Hematopoietic multipotent progenitor cell treated with erythropoietin and hydrocortisone succinate and interleukin-3 and kit ligand, for 4 days (in vitro differentiated cells): ENCODE results near the gene SGMS1.
"Not testable (repeated sequence)": the region's sequence is repeated elsewhere in the genome, so short reads cannot be mapped to it uniquely, and the experiment has no call there.

Experiments used
- DNase-seq: peaks from one replicate; pipeline ENCODE4 v3.0.0-alpha.2; 2015

Gene SGMS1

DNA sequence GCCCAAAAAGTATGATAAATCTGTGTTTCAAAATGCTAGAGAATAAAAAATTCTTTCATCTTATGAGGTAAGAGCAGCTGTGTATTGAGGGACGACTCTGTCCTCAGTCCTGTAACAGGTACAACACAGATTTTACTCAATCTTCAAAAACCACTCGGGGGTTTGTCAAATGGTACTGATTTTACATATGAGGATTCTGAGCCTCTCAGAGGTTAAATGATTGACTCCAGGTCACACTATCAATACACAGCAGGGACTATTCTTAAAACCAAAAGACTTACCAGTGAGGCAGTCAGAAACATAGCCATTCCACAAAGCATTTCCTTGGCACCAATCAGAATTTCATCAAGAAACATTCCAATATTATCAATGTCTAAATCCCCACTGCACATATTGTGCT, 95.5 kb downstream of the SGMS1 start:
- DNase-seq = no peak

DNA sequence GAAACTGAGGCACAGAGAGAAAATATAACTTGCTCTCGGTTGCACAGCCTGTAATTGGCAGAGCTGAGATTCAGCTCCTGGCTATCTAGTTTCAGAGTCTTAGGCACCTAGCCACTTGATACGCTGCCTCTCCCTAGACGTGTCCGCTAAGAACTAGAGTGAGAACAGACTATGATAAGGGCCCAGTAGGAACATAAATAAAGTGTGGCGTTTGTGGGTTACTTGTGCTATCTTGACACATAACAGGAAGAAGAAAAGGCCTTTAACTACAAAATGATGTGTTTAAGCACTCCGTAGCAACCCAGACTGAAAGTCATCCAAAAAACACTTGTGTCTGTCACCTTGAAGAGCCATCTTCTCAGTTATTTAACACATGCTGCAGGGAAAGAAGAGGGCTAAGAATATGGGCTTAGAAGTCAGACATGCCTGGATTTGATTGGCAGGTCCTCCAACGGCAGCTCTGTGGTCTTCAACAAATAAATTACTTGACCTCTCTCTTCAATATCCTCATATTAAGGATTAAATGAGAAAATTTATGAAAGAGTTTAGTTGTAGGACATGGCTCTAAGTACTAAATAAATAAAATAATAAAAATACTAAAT, 96.2 kb downstream of the SGMS1 start:
- peak; percentile 83 for DNase-seq

DNA sequence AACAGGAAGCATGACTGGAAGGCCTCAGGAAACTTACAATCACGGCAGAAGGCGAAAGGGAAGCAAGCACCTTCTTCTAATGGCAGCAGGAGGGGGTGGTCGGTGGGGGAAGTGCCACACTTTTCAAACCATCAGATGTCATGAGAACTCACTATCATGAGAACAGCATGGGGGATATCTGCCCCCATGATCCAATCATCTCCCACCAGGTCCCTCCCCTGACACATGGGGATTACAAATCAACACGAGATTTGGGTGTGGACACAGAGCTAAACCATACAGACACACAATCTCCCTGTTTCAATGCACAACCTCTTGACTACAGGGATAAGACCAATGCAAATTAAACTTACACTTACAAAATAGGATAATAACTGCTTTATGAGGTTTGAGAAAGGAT, 97.6 kb downstream of the SGMS1 start:
- DNase-seq = no peak

DNA sequence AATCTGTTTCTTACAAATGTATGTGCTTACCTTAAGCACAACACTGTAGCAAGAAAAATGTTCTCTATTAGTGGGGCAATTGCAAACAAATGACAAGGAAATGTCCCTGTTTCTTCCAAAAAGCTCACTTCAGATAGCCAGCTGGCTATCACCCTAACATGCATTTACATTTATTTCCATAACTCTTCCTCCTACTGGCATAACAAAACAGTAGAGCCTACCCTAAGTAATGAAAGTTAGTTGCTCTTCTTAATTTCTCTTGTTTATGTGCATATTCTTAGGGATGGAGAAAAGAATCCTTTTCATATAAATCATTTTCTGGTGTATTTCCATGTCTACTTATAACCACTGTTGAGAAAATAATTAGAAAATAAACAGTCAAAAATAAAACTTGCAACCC, 100.4 kb downstream of the SGMS1 start:
- DNase-seq = no peak

DNA sequence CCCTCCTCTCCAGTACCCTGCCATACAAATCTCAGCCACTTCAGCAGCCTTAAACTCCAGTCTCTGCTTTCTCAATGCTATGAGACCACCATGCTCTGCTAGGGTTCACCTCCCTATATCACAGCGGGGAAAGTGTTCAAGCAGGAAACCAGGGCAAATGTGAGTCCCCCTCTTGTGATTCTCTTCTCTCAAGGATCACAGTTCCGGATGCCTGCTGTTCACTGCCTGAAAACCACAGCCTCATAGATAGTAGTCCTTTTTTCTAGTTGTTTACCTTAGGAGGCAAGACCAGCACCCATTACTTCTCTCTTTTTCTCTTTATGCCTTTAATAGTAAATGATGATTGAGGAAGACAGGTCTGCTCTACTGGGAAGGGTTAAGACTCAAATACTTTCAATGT, 100.8 kb downstream of the SGMS1 start:
- DNase-seq = no peak

DNA sequence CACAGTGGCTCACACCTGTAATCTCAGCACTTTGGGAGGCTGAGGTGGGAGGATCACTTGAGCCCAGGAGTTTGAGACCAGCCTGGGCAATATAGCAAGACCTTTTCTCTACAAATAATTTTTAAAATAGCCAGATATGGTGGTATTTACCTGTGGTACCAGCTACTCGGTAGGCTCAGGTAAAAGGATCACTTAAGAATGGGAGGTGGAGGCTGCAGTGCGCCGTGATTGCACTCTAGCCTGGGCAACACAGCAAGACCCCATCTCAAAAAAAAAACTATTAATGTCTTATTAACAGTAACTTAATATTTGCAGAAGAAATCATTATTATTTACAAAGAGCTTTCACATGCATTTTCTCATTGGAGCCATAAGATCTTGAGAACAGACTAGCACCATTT, 103.6 kb downstream of the SGMS1 start:
- DNase-seq = no peak

DNA sequence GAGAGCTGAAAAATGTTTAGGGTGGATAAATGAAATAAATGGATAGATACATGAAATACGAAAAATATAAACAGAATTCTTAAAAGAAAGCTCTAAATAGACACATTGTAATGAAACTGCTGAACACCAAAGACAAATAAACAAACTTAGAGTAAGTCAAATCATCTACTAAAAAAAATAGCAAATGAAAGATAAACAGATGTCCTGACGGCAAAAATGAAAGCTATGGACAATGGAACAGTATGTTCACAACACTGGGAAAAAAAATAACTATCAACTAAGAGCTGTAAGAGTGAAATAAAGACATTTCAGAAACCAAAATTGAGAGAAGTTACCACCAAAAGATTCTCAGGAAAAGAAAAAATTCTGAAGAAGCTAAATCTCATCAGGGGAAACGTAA, 106.1 kb downstream of the SGMS1 start:
- no peak for DNase-seq

DNA sequence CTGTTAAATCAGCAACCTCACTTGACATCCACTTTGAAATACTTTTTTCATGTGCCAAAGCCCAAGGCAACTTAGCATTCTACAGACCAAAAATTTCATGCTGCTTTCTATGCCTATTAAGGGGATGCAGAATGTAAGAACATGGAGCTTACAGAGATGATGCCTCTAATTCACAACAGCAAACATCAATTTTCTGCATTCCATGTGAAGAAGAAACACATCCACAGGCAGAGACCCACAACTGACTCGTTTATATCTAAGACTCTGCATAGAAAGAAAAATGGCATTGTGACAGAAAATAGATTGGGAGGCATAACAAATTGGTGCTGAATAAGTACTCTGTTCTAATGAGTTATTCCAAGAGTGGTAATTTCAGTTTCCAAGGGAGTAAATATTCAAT, 107.6 kb downstream of the SGMS1 start:
- no peak for DNase-seq

DNA sequence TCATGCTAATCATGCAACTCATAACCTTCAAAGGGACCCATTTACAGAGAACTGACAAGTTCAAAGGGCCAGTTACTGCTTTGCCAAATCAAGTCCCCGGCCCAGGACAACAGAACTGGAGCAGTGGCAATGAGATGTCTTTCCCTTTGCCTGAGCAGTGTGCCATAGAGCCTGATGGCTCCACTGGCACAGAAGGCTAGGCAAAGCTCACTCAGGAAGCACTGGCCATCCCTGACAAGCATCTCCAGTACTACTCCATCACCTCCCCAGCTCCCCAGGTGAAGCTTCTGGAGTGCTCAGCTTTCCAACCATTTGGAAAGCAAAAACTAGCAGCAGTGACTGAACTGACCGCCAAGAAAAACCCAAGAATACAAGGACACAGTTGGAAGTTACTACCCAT, 108.3 kb downstream of the SGMS1 start:
- DNase-seq = no peak

DNA sequence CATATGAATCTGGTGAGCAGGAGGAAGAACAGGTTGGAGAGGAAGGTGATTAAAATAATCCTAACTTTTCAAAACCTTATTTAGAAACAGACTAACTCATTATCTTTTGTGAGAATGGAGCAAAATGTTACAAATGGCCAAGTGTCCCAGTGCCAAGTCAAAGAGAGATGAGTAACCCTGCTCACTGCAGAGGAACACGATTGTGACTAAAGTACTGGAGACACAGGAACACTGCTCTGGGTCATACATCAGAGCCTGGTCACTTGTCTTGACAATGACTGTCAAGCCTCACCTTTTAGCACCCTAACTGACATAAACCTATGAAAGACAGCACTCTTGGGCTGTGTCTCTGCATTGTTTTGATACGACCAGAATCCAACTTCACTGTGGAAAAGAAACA, 108.8 kb downstream of the SGMS1 start:
- DNase-seq = no peak

DNA sequence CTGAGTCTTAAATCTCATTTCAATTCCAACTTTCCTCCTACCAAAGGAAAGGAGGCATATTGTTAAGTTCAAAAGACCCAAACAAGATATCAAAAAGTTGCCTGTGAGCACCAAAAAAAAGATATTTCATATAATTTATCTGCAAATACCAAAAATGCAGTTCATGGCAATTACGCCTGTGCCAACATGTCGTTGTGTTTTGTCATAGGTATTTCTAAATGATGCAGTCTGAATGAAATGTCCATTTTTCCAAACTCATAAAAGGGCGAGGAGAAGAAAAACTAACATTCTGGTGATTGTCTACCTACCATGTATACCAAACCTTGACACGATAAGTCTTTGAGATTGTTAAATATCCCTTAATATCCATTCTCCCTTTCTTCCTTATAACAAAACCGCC, 109.8 kb downstream of the SGMS1 start:
- no peak for DNase-seq

DNA sequence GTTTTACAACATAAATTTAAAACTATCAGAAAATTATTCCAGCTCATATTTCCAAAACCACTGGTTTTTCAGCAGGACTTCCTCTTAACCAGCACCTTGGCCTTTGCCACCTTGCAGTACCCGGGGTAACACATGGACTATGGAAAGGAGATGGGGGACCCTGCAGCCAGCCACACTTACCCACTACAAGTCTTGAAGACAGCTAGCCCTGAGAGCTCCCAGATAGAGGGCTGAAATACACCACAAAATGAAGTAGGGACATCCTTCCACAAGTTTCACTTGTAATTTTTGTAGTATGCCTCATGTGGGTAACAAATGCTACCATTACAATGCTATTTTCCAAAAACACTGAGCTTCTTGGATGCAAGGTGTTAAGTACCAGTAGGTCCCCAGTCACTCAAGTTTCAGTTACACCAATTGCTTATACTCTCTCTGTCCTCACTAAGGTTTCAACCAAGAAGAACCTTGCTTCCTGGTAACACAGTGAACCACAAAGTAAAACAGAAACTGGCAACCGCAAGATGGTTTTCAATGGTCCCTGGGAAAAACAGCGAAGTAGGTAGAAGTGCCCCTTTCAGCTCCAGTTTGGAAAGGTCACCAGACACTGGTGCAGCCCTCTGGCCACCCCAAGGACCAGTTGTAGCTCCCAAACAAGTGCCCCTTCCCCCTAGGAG, 110.9 kb downstream of the SGMS1 start:
- no peak for DNase-seq

DNA sequence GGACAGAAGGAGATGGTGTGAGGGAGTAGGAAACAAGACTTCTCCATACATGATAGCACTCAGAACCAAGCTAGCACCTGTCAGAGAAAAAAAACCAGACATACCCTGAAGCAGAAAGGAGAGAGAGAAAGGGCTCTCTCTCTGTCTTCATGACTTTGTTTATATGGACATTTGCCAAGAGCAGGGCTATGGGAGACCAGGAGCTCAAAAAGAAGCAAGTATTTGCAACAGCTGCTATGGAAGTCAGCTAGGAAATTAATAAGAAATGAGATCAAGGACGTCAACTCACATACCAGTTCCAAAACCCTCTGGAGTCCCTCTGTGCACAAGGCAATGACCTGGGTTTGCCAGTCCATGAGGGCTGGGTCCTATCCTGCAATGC, 111.6 kb downstream of the SGMS1 start:
- no peak for DNase-seq

DNA sequence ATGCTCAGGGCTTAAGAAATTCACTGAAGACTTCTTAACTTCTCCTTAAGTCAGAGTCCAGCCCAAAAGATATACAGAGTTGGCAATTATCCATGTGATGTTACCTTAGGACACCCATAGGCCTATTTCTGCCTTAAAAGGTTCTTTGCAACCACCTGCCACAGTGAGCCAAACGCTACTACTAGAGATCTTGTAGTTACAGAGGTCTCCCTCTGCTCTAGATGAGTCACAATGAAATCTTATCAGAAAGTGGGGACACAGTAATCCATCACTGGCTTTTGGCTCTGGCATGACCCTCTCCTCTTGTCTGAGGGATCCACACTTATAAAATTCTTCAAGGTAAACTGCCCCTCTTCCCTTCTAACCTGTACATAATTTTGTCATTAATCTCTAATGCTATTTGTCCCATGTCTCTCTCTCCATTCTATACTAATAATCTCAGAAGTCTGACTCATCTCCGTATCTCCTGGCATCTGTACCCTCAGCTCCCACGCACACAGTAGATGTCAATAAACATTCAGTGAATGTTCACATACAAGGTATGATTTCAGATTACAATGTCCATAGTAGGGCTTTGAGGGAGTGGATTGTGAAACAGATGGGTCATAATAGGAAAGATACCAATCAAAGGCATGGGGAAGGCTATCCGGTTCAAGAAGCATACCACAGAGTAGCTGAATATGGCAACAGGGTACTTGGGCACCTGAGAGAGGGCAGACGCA, 112.1 kb downstream of the SGMS1 start:
- DNase-seq = peak; percentile 37

DNA sequence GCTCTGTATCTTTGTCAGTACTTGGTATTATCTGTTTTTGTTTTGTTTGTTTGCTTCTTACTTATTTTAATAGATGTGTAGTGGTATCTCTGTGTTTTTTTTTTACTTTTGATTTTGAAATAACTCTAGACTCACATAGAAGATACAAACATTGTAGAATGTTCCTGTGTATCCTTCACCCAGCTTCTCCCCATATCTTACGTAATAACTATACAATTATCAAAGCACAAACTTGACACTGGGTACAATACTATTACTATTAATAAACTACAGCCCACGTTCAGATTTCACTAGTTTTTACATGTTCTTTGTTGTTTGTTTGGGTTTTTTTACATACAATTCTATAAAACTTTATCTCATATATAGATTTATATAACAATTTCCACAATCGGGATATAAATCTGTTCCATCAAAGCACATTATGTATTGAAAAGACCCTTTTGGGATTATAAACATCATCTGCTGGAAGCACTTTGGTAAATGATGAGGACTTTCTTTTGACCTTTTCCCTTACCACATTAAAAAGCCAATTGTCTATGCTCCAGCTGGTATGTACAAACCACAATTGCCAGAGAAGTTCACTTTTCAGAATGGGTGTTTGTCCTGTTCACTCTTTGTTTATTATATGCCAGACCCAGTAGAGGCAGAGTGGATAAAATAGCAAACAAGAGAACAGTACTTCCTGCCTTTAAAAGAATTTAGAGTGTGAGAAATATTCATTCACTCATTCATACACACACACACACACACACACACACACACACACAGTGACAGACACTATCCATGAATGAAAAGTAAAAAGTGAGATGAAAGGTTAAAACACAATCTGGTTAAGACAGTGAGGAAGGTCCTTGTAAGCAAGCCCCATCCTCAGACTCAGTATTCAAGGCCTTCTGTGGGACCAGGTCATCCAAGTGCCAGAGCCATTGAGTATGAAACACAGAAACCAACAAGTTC, 113.0 kb downstream of the SGMS1 start:
- no peak for DNase-seq

DNA sequence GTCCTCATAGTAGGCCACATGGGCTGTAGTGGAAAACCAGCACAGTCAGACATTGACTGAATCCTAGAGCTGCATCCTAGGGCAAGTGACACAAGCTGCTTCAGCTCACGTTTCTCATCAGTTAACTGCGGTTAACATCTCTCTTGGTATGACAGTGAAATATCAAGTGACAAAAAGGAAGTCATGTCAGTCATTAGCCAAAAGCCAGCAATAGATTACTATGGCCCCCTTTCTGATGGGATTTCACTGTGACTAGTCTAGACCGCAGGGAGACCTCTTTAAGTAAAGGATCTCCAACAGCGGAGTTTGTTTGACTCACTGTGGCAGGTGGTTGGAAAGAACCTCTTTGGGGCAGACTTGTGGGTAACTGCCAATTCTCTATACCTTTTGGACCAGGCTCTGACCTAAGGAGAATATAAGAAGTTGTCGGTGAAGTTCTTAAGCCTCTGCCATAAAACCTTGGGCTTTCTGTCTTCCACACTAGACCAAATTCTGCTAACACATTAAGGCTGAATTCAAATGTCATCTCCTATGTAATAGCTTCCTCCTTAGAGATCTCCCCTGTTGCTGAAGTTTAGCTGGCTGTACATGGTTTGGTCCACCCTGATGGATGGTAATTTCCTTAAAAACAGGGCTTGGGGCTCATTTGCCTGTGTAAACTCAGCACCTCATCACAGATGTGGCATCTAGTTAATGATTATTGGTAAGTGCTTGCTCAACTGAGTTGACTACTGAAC, 115.3 kb downstream of the SGMS1 start:
- DNase-seq = no peak

DNA sequence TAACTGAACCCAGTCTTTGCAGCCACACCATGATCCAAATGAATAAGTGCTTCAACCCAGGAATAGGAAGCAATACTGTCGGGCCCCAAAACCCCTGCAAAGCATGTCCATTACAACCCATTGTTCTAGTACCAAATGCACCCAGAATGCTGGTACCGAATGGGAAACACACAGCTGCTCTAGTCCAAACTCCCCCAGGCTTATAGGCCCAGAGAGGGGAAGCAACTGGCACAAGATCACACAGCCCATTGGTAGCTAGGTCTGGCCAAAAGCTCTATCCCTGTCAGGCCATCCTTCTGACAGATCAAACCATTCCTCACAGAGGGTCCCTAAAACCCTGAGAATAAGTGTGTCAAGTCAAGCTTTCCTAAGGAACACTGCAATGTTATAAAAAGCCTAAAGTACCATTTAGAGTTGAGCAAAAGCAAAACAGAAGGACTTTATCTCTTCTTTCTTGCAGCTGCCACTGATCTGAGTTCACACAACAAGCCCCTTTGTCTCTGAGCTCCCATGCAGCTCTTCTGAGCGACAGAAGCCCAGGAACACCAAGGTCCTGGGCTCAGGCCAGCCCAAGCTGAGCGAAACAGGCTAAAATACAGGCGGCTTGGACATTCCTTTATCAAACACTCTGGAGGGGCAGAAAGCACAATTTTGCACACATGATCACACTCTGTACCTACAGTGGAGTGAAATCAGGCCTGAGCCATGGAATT, 116.7 kb downstream of the SGMS1 start:
- DNase-seq = no peak

DNA sequence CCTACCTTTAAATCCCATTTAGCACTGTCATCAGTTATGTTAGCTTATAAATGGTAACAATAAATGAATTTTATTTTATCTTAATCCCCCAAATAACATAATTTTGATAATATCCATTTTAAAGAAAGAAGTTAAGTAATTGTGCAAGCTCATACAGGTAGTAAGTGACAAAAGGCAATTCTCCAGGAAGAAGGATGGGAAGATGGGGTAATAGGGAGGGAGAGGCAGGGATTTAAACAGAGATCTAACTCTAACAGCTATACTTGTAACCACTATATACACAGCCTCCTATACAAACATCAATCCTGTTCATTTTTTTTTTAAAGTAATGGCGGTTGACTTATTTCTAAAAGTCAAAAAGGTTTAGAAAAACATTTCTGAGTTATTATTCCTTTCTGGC, 119.4 kb downstream of the SGMS1 start:
- no peak for DNase-seq

DNA sequence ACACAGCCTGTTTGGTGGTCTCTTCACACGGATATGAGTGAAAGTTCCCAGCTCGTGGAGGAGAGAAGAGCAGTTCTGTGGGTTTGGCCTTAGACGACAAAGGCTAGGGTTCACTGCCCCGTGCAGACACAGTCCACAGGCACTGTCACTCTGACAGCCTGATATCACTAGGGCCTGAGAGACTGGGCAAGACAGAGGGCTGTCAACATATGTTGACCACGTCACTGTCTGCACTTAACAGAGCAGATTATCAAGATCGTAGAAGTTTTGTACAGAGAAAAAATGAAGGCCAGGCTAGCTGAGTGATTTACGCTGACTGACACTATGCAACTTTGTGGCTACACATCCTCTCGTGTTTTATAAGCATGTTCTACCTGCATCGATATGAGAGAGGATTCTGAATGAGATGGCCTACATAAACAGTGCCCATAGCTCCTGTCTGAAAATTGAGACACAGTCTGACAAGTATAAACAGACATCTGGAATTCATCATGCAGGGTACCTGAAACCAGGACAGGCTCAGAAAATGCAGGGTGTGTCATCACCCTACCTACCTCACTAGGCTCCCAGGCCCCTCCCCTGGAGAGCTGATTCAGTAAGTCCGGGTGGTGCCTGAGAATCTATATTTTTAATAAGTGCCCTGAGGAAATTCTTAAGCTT, 120.0 kb downstream of the SGMS1 start:
- DNase-seq = no peak

DNA sequence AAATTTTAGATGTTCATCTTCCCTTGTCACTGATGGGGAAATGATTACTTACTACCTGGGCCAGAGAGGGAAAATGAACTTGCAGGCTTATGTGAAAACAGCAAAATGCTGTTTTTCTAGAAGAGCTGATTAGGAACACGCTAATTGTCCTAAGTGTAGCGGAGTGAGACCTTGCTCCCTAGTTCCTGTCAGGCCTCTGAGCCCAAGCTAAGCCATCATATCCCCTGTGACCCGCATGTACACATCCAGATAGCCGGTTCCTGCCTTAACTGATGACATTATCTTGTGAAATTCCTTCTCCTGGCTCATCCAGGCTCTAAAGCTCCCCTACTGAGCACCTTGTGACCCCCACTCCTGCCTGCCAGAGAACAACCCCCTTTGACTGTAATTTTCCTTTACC, 120.6 kb downstream of the SGMS1 start:
- DNase-seq = not testable (repeated sequence)

DNA sequence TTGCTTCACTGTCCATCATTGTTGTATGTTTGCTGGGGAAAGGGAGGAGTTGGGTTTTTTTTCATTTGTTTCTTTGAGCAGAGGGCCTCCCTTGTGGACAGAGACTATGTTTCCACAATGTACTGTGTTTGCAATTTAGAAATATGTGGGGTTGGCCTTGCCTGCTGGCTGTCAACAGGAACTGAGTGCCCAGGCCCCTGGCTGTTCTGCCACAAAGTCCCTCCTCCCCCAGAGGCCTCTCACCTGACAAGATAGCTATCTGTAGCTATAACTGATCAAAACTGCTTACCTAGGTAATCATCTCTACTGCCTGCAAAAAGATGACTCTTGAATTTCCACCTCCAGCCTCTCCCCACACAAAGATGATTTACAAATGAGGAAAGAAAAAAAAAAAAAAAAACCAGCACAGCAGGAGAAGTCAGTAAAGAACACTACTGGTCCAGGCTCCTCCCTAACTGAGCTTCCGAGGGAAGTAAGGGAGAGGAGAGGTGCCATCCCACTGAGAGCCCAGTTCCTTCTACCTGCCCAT, 121.8 kb downstream of the SGMS1 start:
- DNase-seq = peak; percentile 32
